ENCODE data around the gene CRACR2A.

CRACR2A gene

GRCh38 chr12:3692616-3693365, 60.1 kb downstream of the CRACR2A start:
- no peak overlapping the region for H3K4me3 ChIP-seq (replicated peaks; ENCODE audit: low read depth, low read length)
- no peak for DNase-seq (ENCODE audit: extremely low read depth, low read depth)
- TF ChIP-seq, protein P1, sequence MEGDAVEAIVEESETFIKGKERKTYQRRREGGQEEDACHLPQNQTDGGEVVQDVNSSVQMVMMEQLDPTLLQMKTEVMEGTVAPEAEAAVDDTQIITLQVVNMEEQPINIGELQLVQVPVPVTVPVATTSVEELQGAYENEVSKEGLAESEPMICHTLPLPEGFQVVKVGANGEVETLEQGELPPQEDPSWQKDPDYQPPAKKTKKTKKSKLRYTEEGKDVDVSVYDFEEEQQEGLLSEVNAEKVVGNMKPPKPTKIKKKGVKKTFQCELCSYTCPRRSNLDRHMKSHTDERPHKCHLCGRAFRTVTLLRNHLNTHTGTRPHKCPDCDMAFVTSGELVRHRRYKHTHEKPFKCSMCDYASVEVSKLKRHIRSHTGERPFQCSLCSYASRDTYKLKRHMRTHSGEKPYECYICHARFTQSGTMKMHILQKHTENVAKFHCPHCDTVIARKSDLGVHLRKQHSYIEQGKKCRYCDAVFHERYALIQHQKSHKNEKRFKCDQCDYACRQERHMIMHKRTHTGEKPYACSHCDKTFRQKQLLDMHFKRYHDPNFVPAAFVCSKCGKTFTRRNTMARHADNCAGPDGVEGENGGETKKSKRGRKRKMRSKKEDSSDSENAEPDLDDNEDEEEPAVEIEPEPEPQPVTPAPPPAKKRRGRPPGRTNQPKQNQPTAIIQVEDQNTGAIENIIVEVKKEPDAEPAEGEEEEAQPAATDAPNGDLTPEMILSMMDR (IDR thresholded peaks at IDR 0.05; ENCODE audit: low read depth, low read length, missing control alignments): no peak

DNA sequence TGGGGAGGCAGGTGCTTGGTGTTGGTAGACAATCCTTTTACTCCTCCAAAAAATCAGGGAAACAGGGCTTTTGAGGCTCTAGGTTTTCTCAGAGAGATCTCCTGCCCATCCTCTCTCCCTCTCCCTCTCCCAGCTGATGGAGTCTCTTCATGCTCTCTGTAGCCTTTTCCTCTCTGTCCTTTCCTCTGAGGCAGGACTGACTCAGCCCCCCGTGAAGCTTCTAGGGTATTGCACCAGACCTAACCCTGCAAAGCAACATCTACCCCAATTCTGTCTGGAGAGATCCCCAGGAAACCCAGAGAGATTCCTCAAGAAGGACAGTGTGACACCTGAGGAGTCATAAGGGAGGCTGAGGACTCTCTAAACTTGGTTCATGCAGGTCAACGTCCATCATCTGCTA, 66.4 kb downstream of the CRACR2A start:
- TF ChIP-seq, protein P1 (IDR thresholded peaks at IDR 0.05; ENCODE audit: low read depth, low read length, missing control alignments): no peak
- H3K4me3 ChIP-seq (replicated peaks; ENCODE audit: low read depth, low read length): no peak overlapping the region
- no peak for DNase-seq (ENCODE audit: extremely low read depth, low read depth)

DNA sequence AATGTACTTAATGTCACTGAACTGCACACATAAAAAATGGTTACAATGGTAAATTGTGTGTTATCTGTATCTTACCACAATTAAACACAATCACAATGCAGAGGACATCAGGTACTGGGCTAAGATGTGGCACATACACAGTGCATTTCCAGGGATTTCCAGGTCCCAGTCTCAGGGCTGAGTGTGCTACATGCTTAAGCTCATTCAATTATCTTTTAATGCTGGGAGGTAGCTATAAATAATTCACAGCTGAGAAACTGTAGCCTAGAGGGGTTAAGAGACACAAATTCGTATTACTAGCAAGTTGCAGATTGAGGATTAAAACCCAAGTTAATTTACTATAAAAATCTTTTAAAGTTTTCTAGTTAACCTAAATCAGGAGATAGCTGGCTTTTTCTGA, 67.1 kb downstream of the CRACR2A start:
- DNase-seq (ENCODE audit: extremely low read depth, low read depth): no peak
- no peak overlapping the region for H3K4me3 ChIP-seq (replicated peaks; ENCODE audit: low read depth, low read length)
- TF ChIP-seq, protein P1 (IDR thresholded peaks at IDR 0.05; ENCODE audit: low read depth, low read length, missing control alignments): no peak

GRCh38 chr12:3684449-3685051, 68.4 kb downstream of the CRACR2A start:
- TF ChIP-seq, protein P1 (IDR thresholded peaks at IDR 0.05; ENCODE audit: low read depth, low read length, missing control alignments): no peak
- DNase-seq (ENCODE audit: extremely low read depth, low read depth): no peak
- H3K4me3 ChIP-seq (replicated peaks; ENCODE audit: low read depth, low read length): no peak overlapping the region

- no peak for DNase-seq (ENCODE audit: extremely low read depth, low read depth)
- TF ChIP-seq, protein P1 (IDR thresholded peaks at IDR 0.05; ENCODE audit: low read depth, low read length, missing control alignments): no peak
- no peak overlapping the region for H3K4me3 ChIP-seq (replicated peaks; ENCODE audit: low read depth, low read length)
Measured at GRCh38 chr12:3683670-3684069, 69.2 kb downstream of the CRACR2A start.

GRCh38 chr12:3681595-3682061, 71.3 kb downstream of the CRACR2A start:
- TF ChIP-seq, protein P1 (IDR thresholded peaks at IDR 0.05; ENCODE audit: low read depth, low read length, missing control alignments): no peak
- no peak for DNase-seq (ENCODE audit: extremely low read depth, low read depth)
- no peak overlapping the region for H3K4me3 ChIP-seq (replicated peaks; ENCODE audit: low read depth, low read length)
